Adrenal gland (tissue), 12 donors: ENCODE data around the gene B4GALT1. TPM values are rescaled to one million over a fixed set of nuclear protein-coding genes. Genes with fewer than 3 reads are reported as not detected.

Source experiments
- DNase-seq, 7 donors: peaks; one replicate each; pipeline ENCODE4 v3.0.0-alpha.2; 2019 to 2020
- H3K27ac ChIP-seq, 5 donors: fragments of 200-600 bp; sonication (generic) in 4 of 5; 1 replicate in 3 of 5; 2 replicates in 2 of 5; pipeline versions ENCODE4 v1.5.1 to v1.8.0; 2016 to 2020; ENCODE audit warnings: mild to moderate bottlenecking in 1 of 5
- H3K27me3 ChIP-seq: fragments of 200-600 bp; 2 replicates; pipeline ENCODE4 v1.8.0; 2021
- H3K36me3 ChIP-seq, 2 donors: fragments of 200-600 bp; replicated peaks in 1 of 2; 1 replicate in 1 of 2; 2 replicates in 1 of 2; pipeline versions ENCODE4 v1.5.1 to v1.8.0; 2018 to 2022
- H3K4me1 ChIP-seq, 2 donors: fragments of 200-600 bp; replicated peaks in 1 of 2; 1 replicate in 1 of 2; 2 replicates in 1 of 2; pipeline versions ENCODE4 v1.5.1 to v1.8.0; 2018 to 2021
- H3K4me3 ChIP-seq, 4 donors: fragments of 200-600 bp; sonication (generic) in 3 of 4; one replicate each; pipeline ENCODE4 v1.5.1; 2016 to 2018
- H3K9me3 ChIP-seq, 3 donors: fragments of 200-600 bp; sonication (generic) in 1 of 3; replicated peaks in 1 of 3; 1 replicate in 2 of 3; 2 replicates in 1 of 3; pipeline versions ENCODE4 v1.5.1 to v1.8.0; 2016 to 2021
- CTCF ChIP-seq, 6 experiments: fragments of 450-650 bp in 4 of 6; fragments of 200-600 bp in 2 of 6; sonication (generic) in 1 of 6; IDR thresholded peaks; 1 replicate in 5 of 6; 2 replicates in 1 of 6; pipeline versions ENCODE4 v1.5.1 to v1.8.0; 2016 to 2021; ENCODE audit warnings: antibody characterized with exemption in 6 of 6, mild to moderate bottlenecking in 2 of 6, moderate library complexity in 1 of 6
- POLR2A ChIP-seq, 2 donors: fragments of 450-650 bp; IDR thresholded peaks; one replicate each; pipeline ENCODE4 v1.6.1; 2017; ENCODE audit warnings: antibody characterized with exemption in 2 of 2, mild to moderate bottlenecking in 2 of 2, moderate library complexity in 1 of 2
- WGBS, 4 donors: extraction: QIAGEN DNeasy Blood & Tissue Kit in 2 of 4; methylation state at CpG; one replicate each; pipeline versions ENCODE4 v1.1.5 to v1.1.7; 2013 to 2017; 5-methylcytosine and 5-hydroxymethylcytosine counted together
- intact Hi-C, 2 donors: fragments of 100-400 bp; cut with DNase I; formaldehyde crosslinking; loops; one replicate each; pipeline versions ENCODE4 v1.14.1 to v1.15.0; 2022 to 2023
- polyA plus RNA-seq, 3 donors: library from polyadenylated mRNA; stranded (reverse); fragments of 200-250 nt in 2 of 3; fragments of 350-450 nt in 1 of 3; fragmentation: Illumina TruSeq in 1 of 3; extraction: RNeasy Lipid Tissue Mini Kit (QIAGEN cat#74804) in 1 of 3; gene quantifications; one replicate each; pipeline ENCODE4 v1.2.3, GENCODE V29; 2013 to 2014
- total RNA-seq, 9 donors: library from RNA; depleted of rRNA in 4 of 9; stranded (reverse); fragments of >200 nt in 4 of 9; fragments of 120-200 nt in 1 of 9; fragmentation: NEBNext Ultra II Directional in 1 of 9; extraction: Animal tissue kit (Norgen Biotek cat#: 25700) in 1 of 9; gene quantifications; one replicate each; pipeline versions ENCODE4 v1.1.0 to v1.2.4, GENCODE V29; 2013 to 2023
- donor health status: healthy with polysubstance abuse.
- donor health status: Bipolar disorder and iron deficiency.
- donor health status: DM: yes; HTN: yes; CAD: no.
- donor health status: DM: no; HTN: no; CAD: no.
- donor health status: DM: no; HTN: no; CAD: no.
- donor health status: DM: yes; HTN: yes; CAD: no.

B4GALT1 gene
- total and polyA plus RNA-seq, 12 donors, result 18.7 to 117 (median 62.7) TPM

GRCh38 chr9:33129251-33129885 is 37.8 kb downstream of the B4GALT1 start:
- intact Hi-C loops, result no loop called here
- Histone ChIP-seq H3K4me1 (peaks cover 3 to 20% of the 10 kb centered on the region in 2 donors), H3K4me3 (no peak overlapping the region), H3K27me3 (no peaks in the 10 kb centered on the region), H3K27ac (peak overlapping the region in 3 of 5 donors; percentile 7 to 57 (median 45)), H3K9me3 (no peaks in the 10 kb centered on the region), H3K36me3 (peaks cover 0 to 45% of the 10 kb centered on the region in 2 donors)
- whole genome bisulfite sequencing, 4 donors, result 64 to 83% (median 76%) methylated on average over 5 of the region's 5 CpGs
- TF ChIP-seq POLR2A (IDR thresholded peaks at IDR 0.05) (no peak), CTCF (IDR thresholded peaks at IDR 0.05) (no peak)
- DNase-seq, result peak in 1 of 7 donors; percentile 51

GRCh38 chr9:33128570-33128969 is 38.6 kb downstream of the B4GALT1 start:
- intact Hi-C loops, result no loop called here
- 87 to 97% (median 94%) methylated on average over 4 of the region's 4 CpGs for WGBS, 4 donors
- Histone ChIP-seq H3K9me3 (no peaks in the 10 kb centered on the region), H3K4me3 (no peak overlapping the region), H3K4me1 (peaks cover 3 to 20% of the 10 kb centered on the region in 2 donors), H3K27me3 (no peaks in the 10 kb centered on the region), H3K27ac (no peak overlapping the region), H3K36me3 (peaks cover 0 to 45% of the 10 kb centered on the region in 2 donors)
- no peak for DNase-seq
- TF ChIP-seq POLR2A (IDR thresholded peaks at IDR 0.05) (no peak), CTCF (IDR thresholded peaks at IDR 0.05) (no peak)

GRCh38 chr9:33127881-33128280 is 39.3 kb downstream of the B4GALT1 start:
- H3K4me1 ChIP-seq, result peaks cover 3 to 20% of the 10 kb centered on the region in 2 donors
- H3K36me3 ChIP-seq, result peaks cover 0 to 38% of the 10 kb centered on the region in 2 donors
- H3K27ac ChIP-seq, result no peak overlapping the region
- no peak for DNase-seq
- no peak overlapping the region for H3K4me3 ChIP-seq
- H3K27me3 ChIP-seq, result no peaks in the 10 kb centered on the region
- intact Hi-C loops, result no loop called here
- TF ChIP-seq CTCF (IDR thresholded peaks at IDR 0.05) (no peak), POLR2A (IDR thresholded peaks at IDR 0.05) (no peak)
- WGBS, 4 donors, result 75 to 96% (median 80%) methylated on average over 5 of the region's 5 CpGs
- H3K9me3 ChIP-seq, result no peaks in the 10 kb centered on the region

GRCh38 chr9:33125871-33126823 is 41.0 kb downstream of the B4GALT1 start:
- no peaks in the 10 kb centered on the region for H3K9me3 ChIP-seq
- TF ChIP-seq CTCF (IDR thresholded peaks at IDR 0.05) (no peak), POLR2A (IDR thresholded peaks at IDR 0.05) (no peak)
- DNase-seq, result peak in 3 of 7 donors; percentile 34 to 43 (median 39)
- 70 to 72% (median 71%) methylated on average over 6 to 8 of the region's 8 CpGs for WGBS, 4 donors
- H3K4me3 ChIP-seq, result no peak overlapping the region
- H3K27me3 ChIP-seq, result no peaks in the 10 kb centered on the region
- intact Hi-C loops, result no loop called here
- peaks cover 0 to 20% of the 10 kb centered on the region in 2 donors for H3K4me1 ChIP-seq
- peak overlapping the region in 2 of 5 donors; percentile 0 to 7 for H3K27ac ChIP-seq
- H3K36me3 ChIP-seq, result peaks cover 0 to 32% of the 10 kb centered on the region in 2 donors
